ENCODE data around the gene WWOX.

GRCh38 chr16:78884204-78884603, 784.8 kb downstream of the WWOX start:
- TF ChIP-seq MAX (IDR thresholded peaks at IDR 0.05) = no peak
- TF ChIP-seq CTCF (IDR thresholded peaks at IDR 0.05) = no peak
- TF ChIP-seq POLR2A (IDR thresholded peaks at IDR 0.05; ENCODE audit: low read length) = no peak
